Measurements from ENCODE around the gene VPS13C. TPM values are rescaled to one million over a fixed set of nuclear protein-coding genes. Genes with fewer than 3 reads are reported as not detected.

The VPS13C gene
- total RNA-seq, 1 donor from 2014 or later, result 51.6 TPM

DNA sequence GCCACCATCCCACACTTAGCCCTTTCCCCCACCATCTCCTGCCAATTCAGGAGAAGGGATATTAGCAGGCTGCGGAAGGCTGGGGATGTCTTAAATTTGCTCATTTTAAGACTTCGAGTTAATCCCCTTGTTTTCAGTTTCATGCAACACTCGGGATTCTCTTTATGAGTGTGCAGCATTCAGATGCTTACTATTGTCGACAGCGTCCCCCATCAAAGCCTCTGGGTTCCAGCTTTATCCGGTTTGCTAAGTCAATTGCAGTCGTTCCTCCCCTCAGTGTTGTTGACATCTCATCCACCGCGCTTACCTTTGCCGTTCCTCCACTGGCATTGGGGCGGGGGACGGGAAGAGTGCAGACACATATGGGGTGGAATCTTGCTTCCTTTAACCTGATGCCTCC is 220.2 kb downstream of the VPS13C start:
- no peak overlapping the region for H3K4me2 ChIP-seq
- Mint-ChIP-seq H3K27me3 (ENCODE audit: insufficient read depth, low read depth) (no peaks in the 10 kb centered on the region), H3K27ac (no peak overlapping the region), H3K9me3 (no peaks in the 10 kb centered on the region), H3K4me3 (no peak overlapping the region), H3K4me1 (peaks cover 2% of the 10 kb centered on the region), H3K36me3 (no peaks in the 10 kb centered on the region)
- no peaks in the 10 kb centered on the region for H3K4me1 ChIP-seq
- no peaks in the 10 kb centered on the region for H4K20me1 ChIP-seq (ENCODE audit: low read depth)
- H3K79me2 ChIP-seq (ENCODE audit: low read depth), result no peaks in the 10 kb centered on the region
- peak overlapping the region; percentile 63 for H2AFZ ChIP-seq (replicated peaks)
- no peaks in the 10 kb centered on the region for H3K27me3 ChIP-seq
- no peak overlapping the region for H3K27ac ChIP-seq
- no peaks in the 10 kb centered on the region for H3K9me3 ChIP-seq (ENCODE audit: low read depth)
- TF ChIP-seq EZH2 (IDR thresholded peaks at IDR 0.05) (no peak), EZH2phosphoT487 (IDR thresholded peaks at IDR 0.05) (no peak)
- TF ChIP-seq, protein P1, sequence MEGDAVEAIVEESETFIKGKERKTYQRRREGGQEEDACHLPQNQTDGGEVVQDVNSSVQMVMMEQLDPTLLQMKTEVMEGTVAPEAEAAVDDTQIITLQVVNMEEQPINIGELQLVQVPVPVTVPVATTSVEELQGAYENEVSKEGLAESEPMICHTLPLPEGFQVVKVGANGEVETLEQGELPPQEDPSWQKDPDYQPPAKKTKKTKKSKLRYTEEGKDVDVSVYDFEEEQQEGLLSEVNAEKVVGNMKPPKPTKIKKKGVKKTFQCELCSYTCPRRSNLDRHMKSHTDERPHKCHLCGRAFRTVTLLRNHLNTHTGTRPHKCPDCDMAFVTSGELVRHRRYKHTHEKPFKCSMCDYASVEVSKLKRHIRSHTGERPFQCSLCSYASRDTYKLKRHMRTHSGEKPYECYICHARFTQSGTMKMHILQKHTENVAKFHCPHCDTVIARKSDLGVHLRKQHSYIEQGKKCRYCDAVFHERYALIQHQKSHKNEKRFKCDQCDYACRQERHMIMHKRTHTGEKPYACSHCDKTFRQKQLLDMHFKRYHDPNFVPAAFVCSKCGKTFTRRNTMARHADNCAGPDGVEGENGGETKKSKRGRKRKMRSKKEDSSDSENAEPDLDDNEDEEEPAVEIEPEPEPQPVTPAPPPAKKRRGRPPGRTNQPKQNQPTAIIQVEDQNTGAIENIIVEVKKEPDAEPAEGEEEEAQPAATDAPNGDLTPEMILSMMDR (IDR thresholded peaks at IDR 0.05), result no peak
- DNase-seq (ENCODE audit: low spot score), result no peak
- no peak overlapping the region for H3K9ac ChIP-seq
- no peaks in the 10 kb centered on the region for H3K36me3 ChIP-seq
- no peak overlapping the region for H3K4me3 ChIP-seq
- H3F3A ChIP-seq (ENCODE audit: low read depth), result no peaks in the 10 kb centered on the region

DNA sequence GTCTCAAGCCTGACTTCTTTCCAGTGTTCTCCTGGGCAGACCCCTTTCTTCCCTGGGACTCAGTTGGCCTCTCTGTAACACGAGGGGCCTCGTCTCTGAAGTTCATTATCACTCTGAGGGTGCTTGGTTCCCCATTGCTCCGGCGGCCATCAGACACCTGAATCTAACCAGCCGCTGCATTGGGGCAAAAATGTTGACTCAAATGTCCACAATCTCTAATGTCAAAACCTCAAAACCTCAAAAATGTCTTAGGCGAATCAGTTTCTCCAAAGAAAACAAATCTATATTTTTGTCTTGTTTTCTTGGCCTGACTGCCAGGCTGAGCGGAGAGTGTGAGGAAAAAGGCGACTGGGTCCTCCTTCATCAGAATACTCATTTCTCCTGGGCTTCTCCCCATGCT is 220.7 kb downstream of the VPS13C start:
- H3K27me3 ChIP-seq, result no peaks in the 10 kb centered on the region
- H3K9ac ChIP-seq, result no peak overlapping the region
- no peaks in the 10 kb centered on the region for H3K27me3 Mint-ChIP-seq (ENCODE audit: insufficient read depth, low read depth)
- H3K27ac Mint-ChIP-seq, result no peak overlapping the region
- TF ChIP-seq EZH2 (IDR thresholded peaks at IDR 0.05), result no peak
- no peak for TF ChIP-seq EZH2phosphoT487 (IDR thresholded peaks at IDR 0.05)
- TF ChIP-seq, protein P1 (IDR thresholded peaks at IDR 0.05), result no peak
- no peak for DNase-seq (ENCODE audit: low spot score)
- H3K4me1 ChIP-seq, result no peaks in the 10 kb centered on the region
- H3K36me3 Mint-ChIP-seq, result no peaks in the 10 kb centered on the region
- H3F3A ChIP-seq (ENCODE audit: low read depth), result no peaks in the 10 kb centered on the region
- no peaks in the 10 kb centered on the region for H4K20me1 ChIP-seq (ENCODE audit: low read depth)
- H3K4me2 ChIP-seq, result no peak overlapping the region
- H3K36me3 ChIP-seq, result no peaks in the 10 kb centered on the region
- no peaks in the 10 kb centered on the region for H3K79me2 ChIP-seq (ENCODE audit: low read depth)
- H3K4me3 ChIP-seq, result no peak overlapping the region
- H3K9me3 ChIP-seq (ENCODE audit: low read depth), result no peaks in the 10 kb centered on the region
- peaks cover 2% of the 10 kb centered on the region for H3K4me1 Mint-ChIP-seq
- H3K27ac ChIP-seq, result no peak overlapping the region
- no peak overlapping the region for H2AFZ ChIP-seq (replicated peaks)
- H3K9me3 Mint-ChIP-seq, result no peaks in the 10 kb centered on the region
- no peak overlapping the region for H3K4me3 Mint-ChIP-seq

DNA sequence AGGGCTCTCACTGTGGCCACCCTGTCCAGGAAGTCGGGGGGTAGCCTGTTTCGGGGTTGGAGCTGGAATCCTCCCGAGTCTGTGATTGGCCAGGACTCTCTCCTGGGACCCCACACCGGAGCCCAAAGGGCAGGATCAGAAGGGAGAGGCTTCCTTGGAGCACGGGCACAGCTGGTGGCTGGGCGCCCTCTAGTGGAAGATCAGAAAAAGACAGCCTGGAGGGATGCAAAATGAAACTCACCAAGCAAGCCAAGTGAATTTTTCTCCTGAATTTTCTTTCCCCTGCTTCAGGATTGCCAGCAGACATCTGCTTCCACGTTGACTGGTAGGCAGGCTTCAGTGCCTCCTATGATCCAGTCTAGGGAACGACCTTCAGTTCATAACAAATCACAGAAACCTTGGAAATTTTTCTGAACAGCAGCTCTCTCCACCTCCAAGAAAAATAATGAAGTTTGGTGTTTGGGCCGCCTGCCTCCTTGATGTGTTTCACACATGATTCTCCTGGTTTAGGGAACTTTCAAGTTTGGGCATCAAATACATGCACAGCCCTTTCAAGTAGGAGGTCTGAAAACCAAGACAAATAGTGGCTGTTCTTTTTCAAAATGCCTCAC is 224.6 kb downstream of the VPS13C start:
- no peak for TF ChIP-seq EZH2 (IDR thresholded peaks at IDR 0.05)
- TF ChIP-seq, protein P1 (IDR thresholded peaks at IDR 0.05), result peak; percentile 92
- no peaks in the 10 kb centered on the region for H3F3A ChIP-seq (ENCODE audit: low read depth)

More for the DNA sequence above, 224.6 kb downstream of the VPS13C start:
- peaks cover 3% of the 10 kb centered on the region for H3K4me1 Mint-ChIP-seq
- no peak overlapping the region for H3K4me3 Mint-ChIP-seq
- Histone ChIP-seq H3K9me3 (ENCODE audit: low read depth) (no peaks in the 10 kb centered on the region), H3K36me3 (no peaks in the 10 kb centered on the region), H3K4me2 (peak overlapping the region; percentile 36), H3K27ac (no peak overlapping the region), H2AFZ (replicated peaks) (peak overlapping the region; percentile 94), H3K27me3 (no peaks in the 10 kb centered on the region), H3K4me3 (no peak overlapping the region), H3K79me2 (ENCODE audit: low read depth) (no peaks in the 10 kb centered on the region), H4K20me1 (ENCODE audit: low read depth) (no peaks in the 10 kb centered on the region), H3K9ac (no peak overlapping the region), H3K4me1 (peaks cover 10% of the 10 kb centered on the region)
- peak; percentile 77 for DNase-seq (ENCODE audit: low spot score)
- H3K9me3 Mint-ChIP-seq, result no peaks in the 10 kb centered on the region
- no peak overlapping the region for H3K27ac Mint-ChIP-seq
- H3K27me3 Mint-ChIP-seq (ENCODE audit: insufficient read depth, low read depth), result peaks cover 4% of the 10 kb centered on the region
- no peaks in the 10 kb centered on the region for H3K36me3 Mint-ChIP-seq

All from neural progenitor cell (in vitro differentiated cells).